H1 (cell line): ENCODE measurements around the gene RNU11. TPM values are rescaled to one million over a fixed set of nuclear protein-coding genes. Genes with fewer than 3 reads are reported as not detected.

Experiments used
- CTCF ChIA-PET: fragments of 300-600 bp; sonication (Branson Sonifier 250); formaldehyde crosslinking; loops from one replicate; lab custom pipeline; 2021; ENCODE audit not compliant: partially characterized antibody; lab: Charles Lee
- POLR2A ChIA-PET: fragments of 300-600 bp; sonication (Branson Sonifier 250); formaldehyde crosslinking; loops from one replicate; lab custom pipeline; 2021; ENCODE audit warnings: inconsistent platforms; ENCODE audit not compliant: partially characterized antibody; lab: Charles Lee
- DNase-seq, 2 experiments: peaks; one replicate each; pipeline versions ENCODE4 v3.0.0 to v3.0.0-alpha.2; 2010 to 2022; ENCODE audit warnings: low spot score in 2 of 2, low read depth in 1 of 2, mixed read lengths in 1 of 2
- FAIRE-seq: peaks from 2 replicates; lab custom pipeline; 2011; peaks lifted over from hg19 to GRCh38; lab: Jason Lieb, UNC
- H2AFZ ChIP-seq: 2 replicates; pipeline ENCODE4 v1.8.1; 2012; ENCODE audit warnings: low read length, inconsistent platforms
- H2AK5ac ChIP-seq: 2 replicates; pipeline ENCODE4 v1.6.1; 2013; ENCODE audit warnings: low read depth, low read length
- H2BK120ac ChIP-seq: replicated peaks from 2 replicates; pipeline ENCODE3; 2013; ENCODE audit warnings: low read depth, low read length, inconsistent platforms
- H2BK12ac ChIP-seq: 2 replicates; pipeline ENCODE4 v1.6.1; 2013; ENCODE audit warnings: low read depth, low read length
- H2BK15ac ChIP-seq: 2 replicates; pipeline ENCODE4 v1.6.1; 2013; ENCODE audit warnings: low read length
- H2BK20ac ChIP-seq: 2 replicates; pipeline ENCODE4 v1.6.1; 2013; ENCODE audit warnings: low read length
- H2BK5ac ChIP-seq: 2 replicates; pipeline ENCODE4 v1.6.1; 2013; ENCODE audit warnings: low read depth, low read length
- H3K14ac ChIP-seq: 2 replicates; pipeline ENCODE4 v1.6.1; 2013; ENCODE audit warnings: inconsistent platforms; ENCODE audit not compliant: insufficient read length
- H3K18ac ChIP-seq: 2 replicates; pipeline ENCODE4 v1.6.1; 2013; ENCODE audit warnings: low read length; ENCODE audit errors: extremely low read depth
- H3K23ac ChIP-seq: 2 replicates; pipeline ENCODE4 v1.6.1; 2013; ENCODE audit warnings: inconsistent platforms; ENCODE audit not compliant: insufficient read length
- H3K23me2 ChIP-seq: 2 replicates; pipeline ENCODE4 v1.6.1; 2013; ENCODE audit warnings: low read depth, low read length
- H3K27ac ChIP-seq: 2 replicates; pipeline ENCODE4 v1.6.1; 2011; ENCODE audit warnings: low read depth, low read length, inconsistent platforms
- H3K27me3 ChIP-seq, 4 experiments: replicated peaks in 1 of 4; 1 replicate in 1 of 4; 2 replicates in 3 of 4; pipeline versions ENCODE4 v1.6.1 to v1.8.1; 2011 to 2013; ENCODE audit warnings: low read length in 3 of 4, mild to moderate bottlenecking in 3 of 4, inconsistent platforms in 2 of 4, mixed read lengths in 2 of 4, moderate library complexity in 1 of 4; ENCODE audit not compliant: control insufficient read depth in 3 of 4, insufficient read depth in 3 of 4; ENCODE audit errors: extremely low read depth in 1 of 4
- H3K36me3 ChIP-seq, 4 experiments: 2 replicates each; pipeline versions ENCODE4 v1.6.1 to v1.8.1; 2011 to 2013; ENCODE audit warnings: mild to moderate bottlenecking in 4 of 4, low read length in 3 of 4, moderate library complexity in 2 of 4, control low read depth in 1 of 4, inconsistent platforms in 1 of 4; ENCODE audit not compliant: insufficient read depth in 4 of 4, control insufficient read depth in 2 of 4
- H3K4ac ChIP-seq: replicated peaks from 2 replicates; pipeline ENCODE3; 2013; ENCODE audit warnings: low read length, low read depth, mixed read lengths, inconsistent platforms; ENCODE audit not compliant: insufficient read length
- H3K4me1 ChIP-seq, 4 experiments: replicated peaks in 1 of 4; 1 replicate in 1 of 4; 2 replicates in 3 of 4; pipeline versions ENCODE4 v1.6.1 to v1.8.1; 2011 to 2013; ENCODE audit warnings: low read length in 3 of 4, inconsistent platforms in 2 of 4, mixed read lengths in 1 of 4; ENCODE audit not compliant: insufficient read depth in 4 of 4, control insufficient read depth in 3 of 4
- H3K4me2 ChIP-seq, 2 experiments: 2 replicates each; pipeline versions ENCODE4 v1.6.1 to v1.8.1; 2011 to 2013; ENCODE audit warnings: low read depth in 2 of 2, low read length in 2 of 2, control low read depth in 1 of 2, inconsistent platforms in 1 of 2, mild to moderate bottlenecking in 1 of 2; ENCODE audit not compliant: insufficient read depth in 1 of 2
- H3K4me3 ChIP-seq, 4 experiments: fragments of 200-600, 300-600 bp in 1 of 4; sonication (generic), shearing (Covaris generic), sonication (Bioruptor Twin) in 1 of 4; 2 replicates each; pipeline versions ENCODE4 v1.5.1 to v1.8.1; 2011 to 2016; ENCODE audit warnings: low read length in 4 of 4, low read depth in 3 of 4, control low read depth in 2 of 4, inconsistent platforms in 2 of 4, mild to moderate bottlenecking in 2 of 4, mixed read lengths in 1 of 4, moderate library complexity in 1 of 4; ENCODE audit not compliant: insufficient read depth in 2 of 4; ENCODE audit errors: extremely low read depth in 1 of 4
- H3K56ac ChIP-seq: replicated peaks from 2 replicates; pipeline ENCODE3; 2013; ENCODE audit warnings: low read depth, mild to moderate bottlenecking, mixed read lengths, low read length, inconsistent platforms; ENCODE audit not compliant: insufficient read length
- H3K79me1 ChIP-seq: 2 replicates; pipeline ENCODE4 v1.6.1; 2013; ENCODE audit warnings: low read depth, low read length, control low read depth
- H3K79me2 ChIP-seq, 2 experiments: 2 replicates each; pipeline versions ENCODE4 v1.6.1 to v1.8.1; 2012 to 2013; ENCODE audit warnings: low read length in 2 of 2, mild to moderate bottlenecking in 2 of 2, inconsistent platforms in 1 of 2; ENCODE audit not compliant: insufficient read depth in 2 of 2, control insufficient read depth in 1 of 2
- H3K9ac ChIP-seq, 4 experiments: replicated peaks in 1 of 4; 1 replicate in 1 of 4; 2 replicates in 3 of 4; pipeline versions ENCODE4 v1.6.1 to v1.8.1; 2011 to 2013; ENCODE audit warnings: low read depth in 3 of 4, low read length in 3 of 4, control low read depth in 2 of 4, mild to moderate bottlenecking in 2 of 4, moderate library complexity in 2 of 4, inconsistent platforms in 1 of 4; ENCODE audit errors: extremely low read depth in 1 of 4
- H3K9me3 ChIP-seq, 2 experiments: 2 replicates each; pipeline versions ENCODE4 v1.6.1 to v1.8.1; 2012 to 2013; ENCODE audit warnings: mild to moderate bottlenecking in 2 of 2, moderate library complexity in 2 of 2, control low read depth in 1 of 2, inconsistent platforms in 1 of 2, low read depth in 1 of 2, low read length in 1 of 2, mixed read lengths in 1 of 2; ENCODE audit not compliant: insufficient read depth in 2 of 2
- H4K20me1 ChIP-seq, 2 experiments: replicated peaks in 1 of 2; 2 replicates each; pipeline versions ENCODE3 to v1.8.1; 2011 to 2013; ENCODE audit warnings: inconsistent platforms in 2 of 2, low read length in 2 of 2, mild to moderate bottlenecking in 1 of 2; ENCODE audit not compliant: insufficient read depth in 2 of 2, control insufficient read depth in 1 of 2
- H4K5ac ChIP-seq: 2 replicates; pipeline ENCODE4 v1.6.1; 2013; ENCODE audit warnings: low read length, low read depth, mixed read lengths, inconsistent platforms; ENCODE audit not compliant: insufficient read length
- H4K8ac ChIP-seq: 2 replicates; pipeline ENCODE4 v1.8.0; 2013; ENCODE audit warnings: mild to moderate bottlenecking, moderate library complexity, low read length, inconsistent platforms; ENCODE audit not compliant: insufficient read depth; ENCODE audit errors: extremely low read depth
- H4K91ac ChIP-seq: replicated peaks from 2 replicates; pipeline ENCODE3; 2013; ENCODE audit warnings: low read length, mixed read lengths, inconsistent platforms; ENCODE audit not compliant: insufficient read length
- ATF3 ChIP-seq: IDR thresholded peaks from 2 replicates; pipeline ENCODE4 v1.6.1; 2011; ENCODE audit warnings: low read depth, mild to moderate bottlenecking, low read length; ENCODE audit not compliant: insufficient read depth
- BACH1 ChIP-seq: IDR thresholded peaks from 2 replicates; pipeline ENCODE4 v1.6.1; 2012; ENCODE audit warnings: low read length, improper control_type of control experiment
- CREB1 ChIP-seq: IDR thresholded peaks from 2 replicates; pipeline ENCODE4 v1.6.1; 2012; ENCODE audit warnings: inconsistent platforms
- CTCF ChIP-seq, 3 experiments: IDR thresholded peaks; 1 replicate in 2 of 3; 2 replicates in 1 of 3; pipeline versions ENCODE4 v1.5.1 to v1.6.1; 2011; ENCODE audit warnings: low read length in 3 of 3, mild to moderate bottlenecking in 3 of 3, inconsistent platforms in 2 of 3, low read depth in 1 of 3, moderate library complexity in 1 of 3; ENCODE audit not compliant: insufficient read depth in 1 of 3; ENCODE audit errors: control extremely low read depth in 1 of 3
- HDAC2 ChIP-seq, 2 experiments: fragments of 300-600 bp in 1 of 2; sonication (generic) in 1 of 2; IDR thresholded peaks; 2 replicates each; pipeline ENCODE4 v1.6.1; 2011 to 2012; ENCODE audit warnings: low read depth in 2 of 2, low read length in 2 of 2, mild to moderate bottlenecking in 2 of 2, moderate library complexity in 2 of 2, borderline replicate concordance in 1 of 2, inconsistent platforms in 1 of 2
- KDM1A ChIP-seq: fragments of 200-600, 300-600 bp; sonication (generic); IDR thresholded peaks from 2 replicates; pipeline ENCODE4 v1.7.1; 2016; ENCODE audit warnings: mild to moderate bottlenecking, low read length, borderline replicate concordance
- RBBP5 ChIP-seq: IDR thresholded peaks from 2 replicates; pipeline ENCODE4 v1.7.1; 2012; ENCODE audit warnings: low read depth, mild to moderate bottlenecking, inconsistent platforms, low read length, moderate library complexity, borderline replicate concordance
- SP1 ChIP-seq: IDR thresholded peaks from 2 replicates; pipeline ENCODE4 v1.6.1; 2011; ENCODE audit warnings: low read depth, low read length
- USF2 ChIP-seq: IDR thresholded peaks from 2 replicates; pipeline ENCODE4 v1.6.1; 2011; ENCODE audit warnings: low read length, improper control_type of control experiment
- ZNF274 ChIP-seq: IDR thresholded peaks from 2 replicates; pipeline ENCODE4 v1.7.0; 2012; ENCODE audit warnings: low read length, borderline replicate concordance; ENCODE audit errors: extremely low read depth
- WGBS, 2 experiments: shearing (Covaris generic) in 1 of 2; methylation state at CpG; one replicate each; pipeline versions ENCODE4 v1.1.6 to v1.1.7; 2013 to 2015; ENCODE audit warnings: low lambda C conversion rate in 2 of 2, mixed read lengths in 2 of 2, inconsistent platforms in 1 of 2, low coverage in 1 of 2, missing lambda C conversion rate in 1 of 2; ENCODE audit not compliant: insufficient replicate concordance in 2 of 2, insufficient coverage in 1 of 2, insufficient read length in 1 of 2; ENCODE audit errors: extremely low coverage in 1 of 2, missing lambda C conversion rate in 1 of 2; 5-methylcytosine and 5-hydroxymethylcytosine counted together
- polyA plus RNA-seq, 7 experiments: library from polyadenylated mRNA; depleted of rRNA in 3 of 7; stranded (reverse) in 5 of 7; unstranded in 2 of 7; fragments of >200 nt in 5 of 7; fragments of 200-250 nt in 2 of 7; gene quantifications; 1 replicate in 5 of 7; 2 replicates in 1 of 7; 4 replicates in 1 of 7; pipeline versions ENCODE4 v1.2.1 to v1.2.3, GENCODE V29; 2011 to 2013; ENCODE audit warnings: missing spikeins in 2 of 7, mixed read lengths in 2 of 7
- total RNA-seq: library from RNA; stranded (reverse); fragmentation: NEBNext Ultra II Directional; extraction: Animal tissue kit (Norgen Biotek cat#: 25700); gene quantifications from 2 replicates; pipeline ENCODE4 v1.2.1, GENCODE V29; 2021

Gene RNU11
- total and polyA plus RNA-seq, 2 of the 8 experiments (the other 6 are each of a cell fraction or from before 2014, with no cell fraction given), result not detected

GRCh38 chr1:28684937-28685336 lies 36.5 kb downstream of the RNU11 start:
- Histone ChIP-seq H3K23me2 (no peaks in the 10 kb centered on the region), H3K23ac (no peak overlapping the region), H2BK120ac (no peak overlapping the region), H3K79me1 (no peaks in the 10 kb centered on the region), H3K27ac (no peak overlapping the region), H3K4me2 (no peak overlapping the region), H3K18ac (no peak overlapping the region), H3K27me3 (no peaks in the 10 kb centered on the region), H2BK15ac (no peak overlapping the region), H3K4ac (no peak overlapping the region), H2BK20ac (no peak overlapping the region), H4K20me1 (peaks cover 0 to 3% of the 10 kb centered on the region in 2 experiments), H3K36me3 (peaks cover 2 to 5% (median 3%) of the 10 kb centered on the region in 4 experiments; a peak in 5 of 8 replicates), H2BK5ac (no peak overlapping the region), H3K4me1 (no peaks in the 10 kb centered on the region), H3K79me2 (no peaks in the 10 kb centered on the region), H4K8ac (no peak overlapping the region), H2AK5ac (no peak overlapping the region), H3K56ac (no peak overlapping the region), H4K91ac (no peak overlapping the region), H3K14ac (no peak overlapping the region), H3K9ac (no peak overlapping the region), H3K9me3 (no peaks in the 10 kb centered on the region), H4K5ac (no peak overlapping the region), H2BK12ac (no peak overlapping the region), H2AFZ (no peak overlapping the region), H3K4me3 (no peak overlapping the region)
- FAIRE-seq (no peak), DNase-seq (no peak)
- 92% methylated on average over 4 of the region's 4 CpGs; no CpG with 5 or more reads in 1 of the 2 experiments for WGBS, 2 experiments
- POLR2A ChIA-PET, result interaction anchor here (0.6 to 4.6 kb wide), 7 partner anchors 16 to 264 kb away, joined by 3 to 14 read pairs (median 4); partner anchors contain the start of genes GMEB1 and RNU11
- CTCF ChIA-PET, result no interaction called here
- TF ChIP-seq CTCF (IDR thresholded peaks at IDR 0.05; ENCODE audit: control extremely low read depth in 1 of 3, insufficient read depth in 1 of 3, low read depth in 1 of 3, low read length in 3 of 3) (no peak), RBBP5 (no peak), ZNF274 (no peak), HDAC2 (IDR thresholded peaks at IDR 0.05; ENCODE audit: borderline replicate concordance in 1 of 2, low read depth in 2 of 2, low read length in 2 of 2) (no peak), USF2 (no peak), BACH1 (no peak), KDM1A (no peak), SP1 (no peak), ATF3 (no peak), CREB1 (no peak)
